Measurements from ENCODE around the gene TRIM39.
"Not testable (repeated sequence)": the region's sequence is repeated elsewhere in the genome, so short reads cannot be mapped to it uniquely, and the experiment has no call there.

Gene TRIM39

DNA sequence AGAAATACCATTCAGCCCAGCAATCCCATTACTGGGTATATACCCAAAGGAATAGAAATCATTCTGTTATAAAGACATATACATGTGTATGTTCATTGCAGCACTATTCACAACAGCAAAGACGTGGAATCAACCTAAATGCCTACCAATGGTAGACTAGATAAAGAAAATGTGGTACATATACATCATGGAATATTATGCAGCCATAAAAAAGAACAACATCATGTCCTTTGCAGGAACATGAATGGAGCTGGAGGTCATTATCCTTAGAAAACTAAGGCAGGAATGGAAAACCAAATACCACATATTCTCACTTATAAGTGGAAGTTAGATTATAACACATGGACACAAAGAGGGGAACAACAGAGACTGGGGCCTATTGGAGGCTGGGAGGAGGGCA, 42.6 kb downstream of the TRIM39 start:
- DNase-seq, result not testable (repeated sequence)

DNA sequence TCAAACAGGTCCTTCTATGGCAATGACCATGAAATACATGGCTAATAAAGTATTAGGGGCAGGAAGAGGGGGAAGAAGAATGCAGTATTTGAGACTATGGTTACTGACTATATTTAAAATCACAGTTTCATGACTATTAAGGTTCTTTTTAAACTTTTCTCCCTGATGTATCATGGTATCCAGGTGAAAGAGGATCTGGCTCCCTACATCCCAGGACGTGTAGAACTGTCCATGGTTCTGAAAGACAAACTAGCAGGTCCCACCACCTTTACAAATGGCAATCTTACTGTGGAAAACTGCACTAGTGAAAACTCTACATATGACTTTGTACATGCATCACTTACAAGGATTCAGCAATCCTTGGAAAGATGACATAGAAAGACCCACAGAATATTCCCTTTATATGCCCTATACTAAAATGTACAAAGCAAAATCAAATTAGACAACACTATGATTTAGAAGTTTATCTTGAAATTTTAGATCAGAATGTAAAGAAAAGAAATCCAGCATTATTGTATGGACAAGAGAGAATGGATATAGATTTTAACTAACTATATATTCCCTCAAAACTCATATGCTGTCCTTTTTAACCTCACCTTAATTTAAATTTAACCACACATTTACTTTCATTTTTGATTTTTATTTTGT, 51.7 kb downstream of the TRIM39 start:
- DNase-seq, result no peak

DNA sequence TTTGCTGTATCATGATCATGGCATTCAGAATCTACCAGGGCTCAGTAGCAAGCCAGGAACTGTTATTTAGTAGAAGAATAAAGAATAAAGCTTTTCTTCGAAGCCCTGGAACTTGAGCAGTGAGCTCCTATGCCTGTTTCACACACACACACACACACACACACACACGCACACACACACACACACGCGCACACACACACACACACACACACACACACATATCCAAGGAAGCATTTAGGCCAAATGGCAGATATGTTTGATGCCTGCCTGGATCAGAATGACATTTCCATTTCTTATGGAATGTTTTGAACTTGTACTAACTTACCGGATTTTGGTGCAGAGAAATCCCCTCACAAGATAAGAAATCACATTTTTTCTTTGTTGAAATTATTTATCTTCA, 53.7 kb downstream of the TRIM39 start:
- DNase-seq, result no peak

DNA sequence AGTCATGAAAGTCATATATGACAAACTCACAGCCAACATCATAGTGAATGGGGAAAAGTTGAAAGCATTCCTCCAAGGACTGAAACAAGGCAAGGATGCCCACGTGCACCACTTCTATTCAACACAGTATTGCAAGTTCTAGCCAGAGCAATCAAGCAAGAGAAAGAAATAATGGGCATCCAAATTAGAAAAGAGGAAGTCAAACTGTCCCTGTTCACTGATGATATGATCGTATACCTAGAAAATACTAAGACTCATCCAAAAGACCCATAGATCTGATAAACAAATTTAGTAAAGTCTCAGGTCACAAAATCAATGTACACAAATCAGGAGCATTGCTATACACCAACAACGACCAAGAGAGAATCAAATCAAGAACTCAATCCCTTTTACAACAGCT, 59.4 kb downstream of the TRIM39 start:
- no peak for DNase-seq

GRCh38 chr6:30391240-30391639, 64.5 kb downstream of the TRIM39 start:
- DNase-seq, result no peak
